ENCODE data around the gene HPSE. TPM values are rescaled to one million over a fixed set of nuclear protein-coding genes. Genes with fewer than 3 reads are reported as not detected.

HPSE gene
- total RNA-seq, 1 experiment from 2014 or later = 2.6 TPM

GRCh38 chr4:83255584-83255983, 79.1 kb downstream of the HPSE start:
- intact Hi-C loops (cut with micrococcal nuclease; ENCODE audit: unreplicated experiment) = no loop called here
- Histone ChIP-seq H3K27me3 (ENCODE audit: control insufficient read depth, insufficient read depth, low read length) (no peaks in the 10 kb centered on the region), H3K27ac (ENCODE audit: low read length) (peak overlapping the region; percentile 86), H3K4me3 (ENCODE audit: low read depth in 2 of 2, low read length in 2 of 2) (no peak overlapping the region), H3K36me3 (ENCODE audit: control insufficient read depth, insufficient read depth, low read length) (no peaks in the 10 kb centered on the region; the same call in 1 of the 2 replicates), H3K9me3 (ENCODE audit: control insufficient read depth, insufficient read depth, low read depth, low read length) (no peaks in the 10 kb centered on the region), H3K4me1 (ENCODE audit: control insufficient read depth, insufficient read depth, low read length) (peaks cover 34% of the 10 kb centered on the region)
- ChIA-PET CTCF (no interaction called here), POLR2A (no interaction called here)
- no TSS peak for BruUV-seq (replicated peaks)
- no peak for TF ChIP-seq REST (IDR thresholded peaks at IDR 0.05; ENCODE audit: insufficient read depth in 1 of 2, low read depth in 2 of 2, low read length in 1 of 2)
- TF ChIP-seq TCF7L2 (IDR thresholded peaks at IDR 0.05; ENCODE audit: low read depth, low read length) = peak; percentile 60; the same call in 1 of the 2 replicates
- TF ChIP-seq CTCF (IDR thresholded peaks at IDR 0.05) = no peak
- TF ChIP-seq POLR2AphosphoS5 (IDR thresholded peaks at IDR 0.05; ENCODE audit: low read depth, low read length) = peak; percentile 81
- in situ Hi-C loops (cut with HindIII; ENCODE audit: low pct_unique_long_range_greater_than_20kb, low sequenced_read_pairs) = no loop called here
- peak; percentile 33 for ATAC-seq
- peak; percentile 89 for DNase-seq (ENCODE audit: low read depth, low spot score)

- CTCF ChIA-PET = no interaction called here
- intact Hi-C loops (cut with micrococcal nuclease; ENCODE audit: unreplicated experiment) (no loop called here), in situ Hi-C loops (cut with HindIII; ENCODE audit: low pct_unique_long_range_greater_than_20kb, low sequenced_read_pairs) (no loop called here)
- H3K4me1 ChIP-seq (ENCODE audit: control insufficient read depth, insufficient read depth, low read length) = peaks cover 36% of the 10 kb centered on the region
- DNase-seq (ENCODE audit: low read depth, low spot score) = peak; percentile 48
- POLR2A ChIA-PET = no interaction called here
- H3K27me3 ChIP-seq (ENCODE audit: control insufficient read depth, insufficient read depth, low read length) = no peaks in the 10 kb centered on the region
- no peaks in the 10 kb centered on the region for H3K9me3 ChIP-seq (ENCODE audit: control insufficient read depth, insufficient read depth, low read depth, low read length)
- TF ChIP-seq CTCF (IDR thresholded peaks at IDR 0.05) (peak; percentile 83), POLR2AphosphoS5 (IDR thresholded peaks at IDR 0.05; ENCODE audit: low read depth, low read length) (no peak)
- no peak for ATAC-seq
- no TSS peak for BruUV-seq (replicated peaks)
- H3K27ac ChIP-seq (ENCODE audit: low read length) = peak overlapping the region; percentile 86
- H3K36me3 ChIP-seq (ENCODE audit: control insufficient read depth, insufficient read depth, low read length) = no peaks in the 10 kb centered on the region
- no peak overlapping the region for H3K4me3 ChIP-seq (ENCODE audit: low read depth in 2 of 2, low read length in 2 of 2)
These were observed 81.8 kb downstream of the HPSE start for GRCh38 chr4:83252782-83253405.

Measured in Panc1 (cell line).